NB4 (cell line): ENCODE data around the gene CHPF.

Source experiments
- MYC ChIP-seq: IDR thresholded peaks from 2 replicates; pipeline ENCODE4 v1.6.1; 2011; ENCODE audit warnings: low read depth, low read length
- POLR2A ChIP-seq: IDR thresholded peaks from 2 replicates; pipeline ENCODE4 v1.6.1; 2011; ENCODE audit warnings: mild to moderate bottlenecking; ENCODE audit not compliant: insufficient read length; ENCODE audit errors: extremely low read depth
- TF ChIP-seq, protein P1 (sequence below): IDR thresholded peaks from one replicate; pipeline ENCODE4 v1.5.1; 2012; ENCODE audit warnings: low read depth, low read length

DNA sequence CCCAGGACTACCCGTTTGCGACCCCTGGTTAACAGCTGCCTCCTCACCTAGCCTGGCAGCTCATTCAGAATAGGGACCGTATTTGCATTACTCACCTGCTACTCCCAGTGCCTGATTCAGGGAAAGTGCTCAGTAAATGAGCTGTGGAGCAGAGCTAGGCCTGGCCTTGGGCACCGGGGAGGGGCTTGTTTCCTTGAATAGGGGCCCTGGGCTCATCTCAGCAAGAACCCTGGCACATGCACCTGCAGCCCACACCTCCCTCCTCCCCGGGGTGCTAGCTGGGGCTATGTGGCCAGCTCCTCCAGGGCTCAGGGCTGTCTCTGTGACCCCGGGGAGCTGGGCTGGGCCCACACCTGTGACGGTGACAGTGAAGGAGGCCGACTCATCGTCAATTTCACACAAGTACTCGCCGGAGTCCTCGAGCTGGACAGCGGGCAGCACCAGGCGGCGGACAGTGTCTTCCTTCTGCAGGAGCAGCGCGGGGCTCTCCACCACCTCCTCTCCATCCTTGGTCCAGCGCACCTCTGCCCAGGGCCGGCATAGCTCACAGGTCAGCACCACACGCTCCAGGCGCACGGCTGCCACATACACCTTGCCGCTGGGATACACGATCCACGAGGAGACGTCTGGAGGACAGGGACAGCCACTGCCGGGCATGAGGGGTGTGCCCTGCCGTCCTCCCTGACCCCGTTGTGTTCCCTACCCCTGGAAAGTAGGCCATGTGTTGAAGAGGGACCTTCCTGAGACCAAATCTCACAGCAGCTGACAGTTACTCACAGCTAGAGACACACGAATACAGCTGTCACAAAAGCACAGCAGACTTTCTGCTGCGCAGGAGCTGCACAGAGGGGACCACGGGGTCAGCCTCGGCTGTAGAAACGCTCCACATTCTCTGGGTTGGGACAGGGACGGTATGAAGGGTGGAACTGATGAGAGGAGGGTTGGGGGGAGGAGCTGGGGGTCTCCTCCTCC is 18.7 kb upstream of the CHPF start:
- TF ChIP-seq, protein P1, sequence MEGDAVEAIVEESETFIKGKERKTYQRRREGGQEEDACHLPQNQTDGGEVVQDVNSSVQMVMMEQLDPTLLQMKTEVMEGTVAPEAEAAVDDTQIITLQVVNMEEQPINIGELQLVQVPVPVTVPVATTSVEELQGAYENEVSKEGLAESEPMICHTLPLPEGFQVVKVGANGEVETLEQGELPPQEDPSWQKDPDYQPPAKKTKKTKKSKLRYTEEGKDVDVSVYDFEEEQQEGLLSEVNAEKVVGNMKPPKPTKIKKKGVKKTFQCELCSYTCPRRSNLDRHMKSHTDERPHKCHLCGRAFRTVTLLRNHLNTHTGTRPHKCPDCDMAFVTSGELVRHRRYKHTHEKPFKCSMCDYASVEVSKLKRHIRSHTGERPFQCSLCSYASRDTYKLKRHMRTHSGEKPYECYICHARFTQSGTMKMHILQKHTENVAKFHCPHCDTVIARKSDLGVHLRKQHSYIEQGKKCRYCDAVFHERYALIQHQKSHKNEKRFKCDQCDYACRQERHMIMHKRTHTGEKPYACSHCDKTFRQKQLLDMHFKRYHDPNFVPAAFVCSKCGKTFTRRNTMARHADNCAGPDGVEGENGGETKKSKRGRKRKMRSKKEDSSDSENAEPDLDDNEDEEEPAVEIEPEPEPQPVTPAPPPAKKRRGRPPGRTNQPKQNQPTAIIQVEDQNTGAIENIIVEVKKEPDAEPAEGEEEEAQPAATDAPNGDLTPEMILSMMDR, result no peak
- no peak for TF ChIP-seq POLR2A
- no peak for TF ChIP-seq MYC
